22Rv1 (cell line): Measurements from ENCODE around the gene CARD9.

Source experiments
- ZFX ChIP-seq: fragments of 450-650 bp; IDR thresholded peaks from 2 replicates; pipeline ENCODE4 v1.6.1; 2017; ENCODE audit warnings: antibody characterized with exemption, borderline replicate concordance
- TF ChIP-seq, protein P1 (sequence below): fragments of 450-650 bp; IDR thresholded peaks from 2 replicates; pipeline ENCODE4 v1.5.1; 2017; ENCODE audit warnings: mild to moderate bottlenecking

DNA sequence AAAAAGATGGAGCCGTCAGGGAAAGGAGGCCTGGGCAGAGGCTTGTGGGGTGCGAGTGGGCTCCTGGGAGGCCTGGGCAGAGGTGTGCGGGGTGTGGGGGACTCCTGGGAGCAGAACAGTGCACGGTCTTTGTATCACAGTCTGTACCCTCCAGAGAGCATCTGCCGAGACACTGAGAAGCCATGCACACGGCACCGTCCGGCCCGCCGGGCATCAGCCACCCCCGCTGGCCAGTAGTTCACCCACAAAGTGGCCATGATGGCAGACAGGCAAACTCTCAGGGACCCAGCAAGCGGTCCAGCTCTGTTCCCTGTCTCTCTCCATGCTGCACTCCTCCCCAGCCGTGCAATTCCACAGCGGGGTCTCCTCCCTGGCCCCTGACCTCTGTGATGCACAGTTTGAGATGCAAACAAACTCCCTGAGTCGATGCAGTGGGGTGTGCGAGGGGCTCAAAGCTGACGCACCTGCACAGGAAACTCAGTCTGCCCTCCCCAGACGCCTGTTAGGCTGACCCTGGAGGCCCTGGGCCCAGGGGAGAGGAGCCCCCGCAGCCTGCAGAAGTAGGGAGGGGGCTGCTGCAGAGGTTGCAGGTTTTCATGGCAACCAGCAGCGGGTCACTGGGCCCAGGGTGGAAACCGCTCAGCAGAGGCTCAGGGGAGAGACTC, 55.2 kb downstream of the CARD9 start:
- TF ChIP-seq, protein P1, sequence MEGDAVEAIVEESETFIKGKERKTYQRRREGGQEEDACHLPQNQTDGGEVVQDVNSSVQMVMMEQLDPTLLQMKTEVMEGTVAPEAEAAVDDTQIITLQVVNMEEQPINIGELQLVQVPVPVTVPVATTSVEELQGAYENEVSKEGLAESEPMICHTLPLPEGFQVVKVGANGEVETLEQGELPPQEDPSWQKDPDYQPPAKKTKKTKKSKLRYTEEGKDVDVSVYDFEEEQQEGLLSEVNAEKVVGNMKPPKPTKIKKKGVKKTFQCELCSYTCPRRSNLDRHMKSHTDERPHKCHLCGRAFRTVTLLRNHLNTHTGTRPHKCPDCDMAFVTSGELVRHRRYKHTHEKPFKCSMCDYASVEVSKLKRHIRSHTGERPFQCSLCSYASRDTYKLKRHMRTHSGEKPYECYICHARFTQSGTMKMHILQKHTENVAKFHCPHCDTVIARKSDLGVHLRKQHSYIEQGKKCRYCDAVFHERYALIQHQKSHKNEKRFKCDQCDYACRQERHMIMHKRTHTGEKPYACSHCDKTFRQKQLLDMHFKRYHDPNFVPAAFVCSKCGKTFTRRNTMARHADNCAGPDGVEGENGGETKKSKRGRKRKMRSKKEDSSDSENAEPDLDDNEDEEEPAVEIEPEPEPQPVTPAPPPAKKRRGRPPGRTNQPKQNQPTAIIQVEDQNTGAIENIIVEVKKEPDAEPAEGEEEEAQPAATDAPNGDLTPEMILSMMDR, result no peak
- no peak for TF ChIP-seq ZFX
